Activated CD4-positive, alpha-beta T cell treated with anti-CD3 and anti-CD28 coated beads, Interleukin-2, amount 50 U/mL, for 4 hours (primary cell): ENCODE data around the gene IGF2.

Experiments
- DNase-seq, 2 experiments: peaks; one replicate each; pipeline ENCODE4 v3.0.0-alpha.2; 2020

Gene IGF2

GRCh38 chr11:2169626-2170570, 30.7 kb upstream of the IGF2 start:
- DNase-seq: no peak

- no peak for DNase-seq
Observed at GRCh38 chr11:2169005-2169378, 29.8 kb upstream of the IGF2 start.

GRCh38 chr11:2168286-2169004, 29.3 kb upstream of the IGF2 start:
- no peak for DNase-seq

- no peak for DNase-seq
Observed at GRCh38 chr11:2167141-2168045, 28.2 kb upstream of the IGF2 start.

GRCh38 chr11:2166091-2166851, 27.1 kb upstream of the IGF2 start:
- peak; percentile 16 to 19 for DNase-seq

- no peak for DNase-seq
Observed at GRCh38 chr11:2165571-2165970, 26.4 kb upstream of the IGF2 start.

GRCh38 chr11:2164861-2165555, 25.8 kb upstream of the IGF2 start:
- DNase-seq: no peak

- no peak for DNase-seq
Observed at GRCh38 chr11:2164081-2164480, 24.9 kb upstream of the IGF2 start.

GRCh38 chr11:2163428-2163978, 24.3 kb upstream of the IGF2 start:
- no peak for DNase-seq

GRCh38 chr11:2160736-2161259, 21.6 kb upstream of the IGF2 start, which contains the start of gene INS:
Gene INS, minus strand, starts transcription at chr11:2161209. Its CDS starts 238 bp downstream, at chr11:2160971.
- DNase-seq: no peak

GRCh38 chr11:2159536-2160413, 20.6 kb upstream of the IGF2 start:
- no peak for DNase-seq

GRCh38 chr11:2158966-2159365, 19.8 kb upstream of the IGF2 start:
- no peak for DNase-seq

GRCh38 chr11:2158296-2158737, 19.1 kb upstream of the IGF2 start:
- DNase-seq: no peak

GRCh38 chr11:2157294-2158040, 18.3 kb upstream of the IGF2 start:
- DNase-seq: no peak

GRCh38 chr11:2156416-2157182, 17.4 kb upstream of the IGF2 start:
- peak; percentile 30 to 39 for DNase-seq

GRCh38 chr11:2155511-2155910, 16.3 kb upstream of the IGF2 start:
- no peak for DNase-seq

GRCh38 chr11:2154889-2155288, 15.7 kb upstream of the IGF2 start:
- DNase-seq: no peak

GRCh38 chr11:2154195-2154585, 15.0 kb upstream of the IGF2 start:
- DNase-seq: no peak
